Astrocyte (in vitro differentiated cells and primary cell): ENCODE data around the gene DNAH17. TPM values are rescaled to one million over a fixed set of nuclear protein-coding genes. Genes with fewer than 3 reads are reported as not detected.

Experiments
- DNase-seq: peaks from one replicate; pipeline ENCODE4 v3.0.0-alpha.2; 2010; ENCODE audit warnings: low read depth
- FAIRE-seq: peaks from 2 replicates; lab custom pipeline; 2011; peaks lifted over from hg19 to GRCh38; lab: Jason Lieb, UNC
- H2AFZ ChIP-seq: 2 replicates; pipeline ENCODE4 v1.6.0; 2012; ENCODE audit warnings: low read depth, low read length, inconsistent platforms
- H3K27ac ChIP-seq: 2 replicates; pipeline ENCODE4 v1.5.1; 2011; ENCODE audit warnings: low read depth, low read length, inconsistent platforms
- H3K27me3 ChIP-seq: 2 replicates; pipeline ENCODE4 v1.6.0; 2011; ENCODE audit warnings: low read length, inconsistent platforms; ENCODE audit not compliant: insufficient read depth
- H3K36me3 ChIP-seq: 2 replicates; pipeline ENCODE4 v1.5.1; 2011; ENCODE audit warnings: low read length, inconsistent platforms; ENCODE audit not compliant: insufficient read depth
- H3K4me1 ChIP-seq: 2 replicates; pipeline ENCODE4 v1.5.1; 2011; ENCODE audit warnings: low read length, inconsistent platforms; ENCODE audit not compliant: insufficient read depth
- H3K4me2 ChIP-seq: 2 replicates; pipeline ENCODE4 v1.6.0; 2012; ENCODE audit warnings: low read length, inconsistent platforms
- H3K4me3 ChIP-seq: 2 replicates; pipeline ENCODE4 v1.5.1; 2011; ENCODE audit warnings: low read depth, mild to moderate bottlenecking, low read length, inconsistent platforms; ENCODE audit not compliant: insufficient read depth
- H3K79me2 ChIP-seq: 2 replicates; pipeline ENCODE4 v1.6.0; 2012; ENCODE audit warnings: mild to moderate bottlenecking, low read length, inconsistent platforms; ENCODE audit not compliant: insufficient read depth
- H3K9ac ChIP-seq: 2 replicates; pipeline ENCODE4 v1.6.0; 2012; ENCODE audit warnings: mild to moderate bottlenecking, low read length, inconsistent platforms
- H3K9me3 ChIP-seq: 2 replicates; pipeline ENCODE4 v1.5.1; 2012; ENCODE audit warnings: low read depth, mild to moderate bottlenecking, low read length, inconsistent platforms; ENCODE audit not compliant: insufficient read depth
- H4K20me1 ChIP-seq: 2 replicates; pipeline ENCODE4 v1.6.0; 2012; ENCODE audit warnings: low read length, inconsistent platforms; ENCODE audit not compliant: insufficient read depth
- H3K27ac Mint-ChIP-seq: one replicate; pipeline ENCODE4 v1.8.0; 2021; ENCODE audit warnings: mild to moderate bottlenecking, mixed read lengths; ENCODE audit not compliant: unreplicated experiment
- H3K27me3 Mint-ChIP-seq: one replicate; pipeline ENCODE4 v1.8.0; 2021; ENCODE audit warnings: low read depth, mixed read lengths; ENCODE audit not compliant: unreplicated experiment
- H3K36me3 Mint-ChIP-seq: one replicate; pipeline ENCODE4 v1.8.0; 2021; ENCODE audit warnings: low read depth, mixed read lengths; ENCODE audit not compliant: unreplicated experiment
- H3K4me1 Mint-ChIP-seq: one replicate; pipeline ENCODE4 v1.8.0; 2021; ENCODE audit warnings: low read depth, mixed read lengths; ENCODE audit not compliant: unreplicated experiment
- H3K4me3 Mint-ChIP-seq: one replicate; pipeline ENCODE4 v1.8.0; 2021; ENCODE audit warnings: mild to moderate bottlenecking, moderate library complexity, mixed read lengths; ENCODE audit not compliant: unreplicated experiment
- H3K9me3 Mint-ChIP-seq: one replicate; pipeline ENCODE4 v1.8.0; 2021; ENCODE audit warnings: mild to moderate bottlenecking, mixed read lengths; ENCODE audit not compliant: unreplicated experiment
- CTCF ChIP-seq: IDR thresholded peaks from 2 replicates; pipeline ENCODE4 v1.5.1; 2011; ENCODE audit warnings: low read depth, mild to moderate bottlenecking, inconsistent platforms, low read length, moderate library complexity; ENCODE audit not compliant: insufficient read depth
- EZH2 ChIP-seq: IDR thresholded peaks from 2 replicates; pipeline ENCODE4 v1.6.1; 2012; ENCODE audit warnings: mild to moderate bottlenecking, low read length, inconsistent platforms; ENCODE audit not compliant: insufficient read depth
- total RNA-seq: library from RNA; stranded (reverse); gene quantifications from 2 replicates; pipeline ENCODE4 v1.2.1, GENCODE V29; 2021

Gene DNAH17
- total RNA-seq, 1 donor from 2014 or later, result 0.14 TPM

- no peak overlapping the region for H3K4me3 ChIP-seq
- H3K36me3 ChIP-seq, result no peaks in the 10 kb centered on the region
- no peaks in the 10 kb centered on the region for H4K20me1 ChIP-seq
- Mint-ChIP-seq H3K9me3 (no peaks in the 10 kb centered on the region), H3K4me3 (no peak overlapping the region), H3K36me3 (no peaks in the 10 kb centered on the region), H3K4me1 (no peaks in the 10 kb centered on the region), H3K27ac (no peak overlapping the region), H3K27me3 (peaks cover 7% of the 10 kb centered on the region)
- H3K9me3 ChIP-seq, result no peaks in the 10 kb centered on the region
- FAIRE-seq (no peak), DNase-seq (no peak)
- H3K9ac ChIP-seq, result no peak overlapping the region
- H2AFZ ChIP-seq, result no peak overlapping the region
- H3K27ac ChIP-seq, result no peak overlapping the region
- peaks cover 2% of the 10 kb centered on the region for H3K27me3 ChIP-seq
- H3K4me1 ChIP-seq, result no peaks in the 10 kb centered on the region
- TF ChIP-seq CTCF, result no peak
- TF ChIP-seq EZH2, result no peak
- no peak overlapping the region for H3K4me2 ChIP-seq
- H3K79me2 ChIP-seq, result no peaks in the 10 kb centered on the region
Observed at GRCh38 chr17:78523934-78524655, 53.1 kb downstream of the DNAH17 start.

GRCh38 chr17:78522031-78522809 is 55.0 kb downstream of the DNAH17 start:
- Mint-ChIP-seq H3K9me3 (no peaks in the 10 kb centered on the region), H3K4me1 (no peaks in the 10 kb centered on the region)

More at GRCh38 chr17:78522031-78522809, 55.0 kb downstream of the DNAH17 start:
- FAIRE-seq (no peak), DNase-seq (no peak)
- no peak overlapping the region for H3K4me3 Mint-ChIP-seq
- H3K36me3 Mint-ChIP-seq, result no peaks in the 10 kb centered on the region
- no peak overlapping the region for H3K4me2 ChIP-seq
- no peaks in the 10 kb centered on the region for H4K20me1 ChIP-seq
- no peak overlapping the region for H3K4me3 ChIP-seq
- H3K79me2 ChIP-seq, result no peaks in the 10 kb centered on the region
- H2AFZ ChIP-seq, result no peak overlapping the region
- H3K9ac ChIP-seq, result no peak overlapping the region
- H3K27ac ChIP-seq, result no peak overlapping the region
- TF ChIP-seq EZH2, result no peak
- no peak for TF ChIP-seq CTCF
- H3K27me3 ChIP-seq, result peaks cover 2% of the 10 kb centered on the region
- peaks cover 9% of the 10 kb centered on the region for H3K27me3 Mint-ChIP-seq
- no peak overlapping the region for H3K27ac Mint-ChIP-seq
- H3K4me1 ChIP-seq, result no peaks in the 10 kb centered on the region
- H3K36me3 ChIP-seq, result no peaks in the 10 kb centered on the region
- H3K9me3 ChIP-seq, result no peaks in the 10 kb centered on the region
